ENCODE measurements around the gene IL34. TPM values are rescaled to one million over a fixed set of nuclear protein-coding genes. Genes with fewer than 3 reads are reported as not detected.

IL34 gene
- total and polyA plus RNA-seq, 2 of the 13 experiments (the other 11 are each of a cell fraction or from before 2014, with no cell fraction given) = 1.2 to 1.3 TPM

GRCh38 chr16:70614208-70614951 lies 32.0 kb upstream of the IL34 start:
- in situ Hi-C loops (cut with HindIII; ENCODE audit: extremely low pct_ligation_motif_present, low pct_unique_long_range_greater_than_20kb) = no loop called here
- peak; percentile 15 for FAIRE-seq
- Histone ChIP-seq H3K36me3 (replicated peaks in 1 of 2; ENCODE audit: control insufficient read depth in 1 of 2, insufficient read depth in 2 of 2, low read length in 2 of 2) (no peaks in the 10 kb centered on the region), H3K4me2 (ENCODE audit: low read depth, low read length) (no peak overlapping the region), H3K4me1 (ENCODE audit: insufficient read depth, low read length) (peaks cover 11% of the 10 kb centered on the region; the same call in 1 of the 2 replicates), H3K9ac (ENCODE audit: insufficient read depth, low read depth, low read length) (no peak overlapping the region), H4K20me1 (ENCODE audit: insufficient read depth, low read length) (no peaks in the 10 kb centered on the region), H3K79me2 (ENCODE audit: insufficient read depth, low read length) (no peaks in the 10 kb centered on the region), H2AFZ (ENCODE audit: low read length) (no peak overlapping the region), H3K27ac (ENCODE audit: extremely low read length, insufficient read depth, low read length) (no peak overlapping the region), H3K27me3 (ENCODE audit: control insufficient read depth in 1 of 2, insufficient read depth in 2 of 2, low read length in 2 of 2) (peaks cover 0 to 14% of the 10 kb centered on the region in 2 experiments; a peak in 1 of 5 replicates), H3K9me3 (ENCODE audit: low read length) (no peaks in the 10 kb centered on the region), H3K4me3 (replicated peaks in 1 of 3; ENCODE audit: insufficient read depth in 1 of 3, low read depth in 2 of 3, low read length in 3 of 3) (no peak overlapping the region)
- POLR2A ChIA-PET = no interaction called here
- 16% methylated on average over 5 of the region's 5 CpGs for WGBS (ENCODE audit: low lambda C conversion rate)
- no peak for DNase-seq (ENCODE audit: low spot score)
- BruUV-seq (replicated peaks) = no TSS peak
- TF ChIP-seq RBM39 (IDR thresholded peaks at IDR 0.05; ENCODE audit: low read depth, low read length, poor library complexity, severe bottlenecking) (no peak), NFAT5 (CRISPR knock-in tag; IDR thresholded peaks at IDR 0.05) (no peak), TGIF2 (CRISPR knock-in tag; IDR thresholded peaks at IDR 0.05) (no peak), ZNF747 (CRISPR knock-in tag; IDR thresholded peaks at IDR 0.05; ENCODE audit: borderline replicate concordance) (no peak), MXD4 (CRISPR knock-in tag; IDR thresholded peaks at IDR 0.05) (no peak), ZSCAN9 (CRISPR knock-in tag; IDR thresholded peaks at IDR 0.05; ENCODE audit: borderline replicate concordance) (no peak), ZBTB14 (CRISPR knock-in tag; IDR thresholded peaks at IDR 0.05) (no peak), TARDBP (CRISPR knock-in tag; IDR thresholded peaks at IDR 0.05) (no peak), ZBTB42 (CRISPR knock-in tag; IDR thresholded peaks at IDR 0.05) (no peak), GFI1 (CRISPR knock-in tag; IDR thresholded peaks at IDR 0.05; ENCODE audit: borderline replicate concordance) (no peak), ZNF362 (CRISPR knock-in tag; IDR thresholded peaks at IDR 0.05; ENCODE audit: borderline replicate concordance) (no peak), ZNF549 (CRISPR knock-in tag; IDR thresholded peaks at IDR 0.05) (no peak), GRHL1 (CRISPR knock-in tag; conservative IDR thresholded peaks at IDR 0.05) (no peak), ZNF143 (CRISPR knock-in tag; IDR thresholded peaks at IDR 0.05) (no peak), ZNF878 (CRISPR knock-in tag; IDR thresholded peaks at IDR 0.05) (no peak)
- ATAC-seq = no peak
- CTCF ChIA-PET (ENCODE audit: low intra/inter-chr PET ratio, low total read pairs) = no interaction called here
- intact Hi-C loops (cut with micrococcal nuclease; ENCODE audit: unreplicated experiment) = no loop called here
